Right renal cortex interstitium (tissue), 3 donors: ENCODE data around the gene UBE2E2. TPM values are rescaled to one million over a fixed set of nuclear protein-coding genes. Genes with fewer than 3 reads are reported as not detected.

Experiments
- DNase-seq, 3 donors: peaks; one replicate each; pipeline ENCODE4 v3.0.0-alpha.2; 2013; ENCODE audit warnings: low read depth in 3 of 3, low spot score in 2 of 3
- polyA plus RNA-seq, 3 donors: library from polyadenylated mRNA; unstranded; fragments of 120-200 nt; gene quantifications; one replicate each; pipeline ENCODE4 v1.2.1, GENCODE V29; 2013; ENCODE audit not compliant: insufficient read length in 3 of 3

Gene UBE2E2
- polyA plus RNA-seq, 3 donors = 54.3 to 71.0 (median 62.4) TPM

DNA sequence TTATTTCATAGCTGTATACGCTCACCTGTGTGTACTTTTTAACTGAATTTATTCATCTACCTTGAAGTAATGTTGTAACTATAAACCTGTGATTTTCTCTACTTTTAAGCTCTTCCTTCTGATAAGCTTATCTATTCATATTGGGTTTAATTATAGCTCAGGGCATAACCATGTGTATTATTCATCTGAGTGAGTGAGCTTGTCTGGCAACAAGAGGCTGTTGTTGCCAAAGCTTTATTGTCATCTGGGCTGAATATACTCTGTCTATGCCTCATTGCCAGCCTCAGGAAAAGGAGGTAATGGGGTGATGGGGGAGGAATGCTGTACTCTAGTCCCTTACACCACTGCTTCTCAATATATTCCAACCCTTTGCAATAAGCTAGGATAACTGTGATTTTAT lies 292.4 kb downstream of the UBE2E2 start:
- no peak for DNase-seq

DNA sequence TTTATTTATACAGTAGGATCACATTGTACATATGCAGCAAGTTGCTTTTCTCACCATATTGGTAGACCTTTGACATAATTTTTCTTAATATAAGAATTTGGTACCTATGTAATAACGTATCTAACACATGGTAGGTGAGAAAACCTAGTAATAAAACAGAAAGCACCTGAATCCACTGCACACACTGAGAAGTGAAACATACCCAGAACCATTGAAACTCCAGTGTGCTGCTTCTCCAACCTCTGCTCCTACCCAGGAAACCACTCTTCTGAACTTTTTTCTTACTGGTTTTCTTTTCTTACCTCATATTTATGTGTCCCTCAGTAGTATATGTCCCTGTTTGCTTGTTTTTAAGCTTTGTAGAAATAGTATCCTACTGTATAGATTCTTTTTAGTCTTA lies 293.0 kb downstream of the UBE2E2 start:
- no peak for DNase-seq

DNA sequence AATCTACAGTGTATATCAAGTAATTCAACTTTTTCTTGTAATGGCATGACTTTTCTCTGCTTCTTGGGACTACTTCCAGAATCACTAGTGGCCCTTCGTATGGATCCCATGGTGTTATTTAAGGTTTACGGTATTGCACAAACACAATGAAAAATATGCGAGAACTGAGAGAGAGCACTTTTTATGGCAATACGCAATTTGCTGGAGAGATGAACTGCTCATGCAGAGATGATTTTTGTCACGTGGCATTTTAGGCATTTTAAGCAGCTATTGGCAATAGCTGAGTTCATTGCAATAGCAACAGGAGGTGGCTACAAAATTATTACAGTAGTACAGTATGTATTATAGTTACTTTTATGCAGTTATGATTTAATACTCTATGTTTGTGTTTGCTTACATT lies 294.0 kb downstream of the UBE2E2 start:
- DNase-seq = no peak

DNA sequence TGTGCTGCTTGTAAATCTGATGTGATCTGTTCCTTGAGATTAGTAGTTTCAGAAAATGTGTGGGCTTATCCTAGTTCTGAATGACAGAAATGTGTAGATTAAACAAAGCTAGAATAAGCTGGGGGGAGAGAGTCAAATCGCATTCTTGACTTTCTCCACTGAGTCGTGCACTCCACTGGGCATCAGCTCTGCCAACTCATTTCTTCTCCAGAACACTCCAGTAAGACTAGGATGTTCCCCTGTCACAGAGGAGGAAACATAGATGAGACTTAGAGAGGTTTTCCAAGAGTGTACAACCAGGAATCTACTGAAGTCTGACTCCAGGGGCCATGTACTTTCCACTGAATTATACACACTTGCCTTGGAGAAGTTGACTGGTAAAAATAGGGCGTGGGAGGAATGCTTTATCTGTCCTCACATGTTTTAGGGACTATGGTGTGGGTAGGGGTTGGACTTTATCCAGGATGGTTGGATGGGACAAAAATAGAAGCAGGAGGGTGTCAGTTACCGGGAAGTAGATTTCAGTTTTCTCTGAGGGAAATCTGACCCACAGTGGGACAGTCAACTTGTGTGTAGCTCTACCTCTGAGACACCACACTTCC lies 298.2 kb downstream of the UBE2E2 start:
- DNase-seq = no peak

DNA sequence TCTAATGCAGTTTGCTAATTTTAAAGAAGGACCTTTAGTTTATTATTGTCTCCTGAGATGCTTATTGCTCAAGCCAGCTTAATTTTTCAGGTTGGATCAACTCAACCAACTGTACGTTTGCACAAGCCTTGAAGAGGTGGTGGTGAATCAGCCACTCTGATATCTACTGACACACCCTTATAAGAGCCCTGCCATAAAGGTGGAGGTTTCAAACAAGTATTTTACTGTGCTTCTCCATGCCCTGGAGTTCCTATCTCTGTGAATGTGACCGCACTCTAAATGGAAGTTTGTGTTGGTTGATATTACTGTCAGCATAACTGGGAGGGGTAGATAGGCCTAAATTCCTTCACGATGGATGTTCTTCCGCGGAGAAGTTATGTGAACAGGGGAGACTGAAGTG lies 305.3 kb downstream of the UBE2E2 start:
- DNase-seq = no peak

DNA sequence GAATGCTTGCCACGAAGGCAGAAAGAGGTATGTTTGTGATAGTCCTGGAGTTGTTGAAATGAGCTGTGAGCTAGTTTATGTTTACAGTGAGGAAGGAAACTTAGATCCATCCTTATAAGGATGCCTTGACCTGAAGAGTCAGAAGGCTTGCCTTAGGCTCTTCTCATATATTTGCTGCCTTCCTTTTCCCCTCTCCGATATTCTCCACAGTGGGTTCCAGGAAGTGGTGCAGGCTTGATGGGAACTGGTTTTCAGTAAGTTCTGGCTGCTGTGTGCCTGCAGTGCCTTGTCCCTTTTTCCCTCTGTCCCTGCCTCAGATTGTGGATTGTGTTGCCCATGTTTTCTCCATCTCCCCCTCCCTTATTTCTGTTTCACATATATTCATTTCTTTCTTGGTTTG lies 315.3 kb downstream of the UBE2E2 start:
- no peak for DNase-seq

DNA sequence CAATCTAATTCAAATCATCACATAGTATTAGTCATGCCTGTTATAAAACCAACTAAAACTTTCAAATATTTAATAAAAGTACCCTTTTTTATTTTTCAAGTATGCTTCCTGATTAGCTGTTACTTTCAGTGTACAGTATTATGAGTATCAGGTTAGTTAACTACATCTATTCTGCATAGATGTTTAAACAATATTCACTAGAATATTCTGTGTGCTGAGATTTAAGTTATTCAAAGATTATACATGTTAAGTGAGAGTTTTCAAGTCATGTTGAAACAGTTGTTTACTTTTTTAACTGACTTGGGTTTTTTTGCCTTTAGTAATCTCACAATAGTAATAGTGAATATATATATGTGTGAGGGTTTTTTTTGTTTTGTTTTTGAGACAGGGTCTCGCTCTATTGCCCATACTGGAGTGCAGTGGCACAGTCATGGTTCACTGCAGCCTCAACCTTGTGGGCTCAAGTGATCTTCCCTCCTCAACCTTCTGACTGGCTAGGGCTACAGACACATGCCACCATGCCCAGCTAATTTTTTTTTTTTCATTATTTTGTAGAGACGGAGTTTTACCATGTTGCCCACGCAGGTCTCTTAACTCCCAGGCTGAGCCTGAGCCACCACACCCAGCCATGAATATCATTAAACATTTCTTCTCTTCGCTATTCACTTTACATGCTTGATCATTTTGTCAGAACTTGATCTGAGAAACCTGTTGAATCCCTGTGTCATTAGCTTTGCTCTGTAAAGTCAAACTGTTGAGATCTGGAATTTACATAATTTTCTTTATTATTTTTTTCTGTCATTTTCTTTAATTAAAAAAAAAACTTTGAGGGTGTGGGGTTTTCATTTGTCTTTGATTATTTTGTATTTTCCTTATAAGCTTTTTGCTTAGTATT lies 316.4 kb downstream of the UBE2E2 start:
- no peak for DNase-seq

DNA sequence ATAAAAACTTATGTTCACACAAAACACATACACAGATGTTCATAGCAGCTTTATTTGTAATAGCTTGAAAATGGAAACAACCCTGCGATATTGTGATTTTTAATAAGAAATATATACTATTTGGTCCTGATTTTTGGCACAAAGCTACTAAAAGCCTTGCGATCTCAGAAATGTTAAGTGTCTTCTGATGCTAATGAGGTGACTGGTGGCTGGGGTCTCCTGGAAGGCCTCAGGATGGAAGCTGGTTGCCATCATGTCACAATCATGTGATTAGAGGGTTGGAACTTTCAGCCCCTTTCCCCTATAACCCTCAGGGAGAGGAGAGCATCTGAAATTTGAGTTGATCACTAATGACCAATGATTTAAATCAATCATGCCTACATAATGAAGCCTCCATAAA lies 324.2 kb downstream of the UBE2E2 start:
- no peak for DNase-seq

DNA sequence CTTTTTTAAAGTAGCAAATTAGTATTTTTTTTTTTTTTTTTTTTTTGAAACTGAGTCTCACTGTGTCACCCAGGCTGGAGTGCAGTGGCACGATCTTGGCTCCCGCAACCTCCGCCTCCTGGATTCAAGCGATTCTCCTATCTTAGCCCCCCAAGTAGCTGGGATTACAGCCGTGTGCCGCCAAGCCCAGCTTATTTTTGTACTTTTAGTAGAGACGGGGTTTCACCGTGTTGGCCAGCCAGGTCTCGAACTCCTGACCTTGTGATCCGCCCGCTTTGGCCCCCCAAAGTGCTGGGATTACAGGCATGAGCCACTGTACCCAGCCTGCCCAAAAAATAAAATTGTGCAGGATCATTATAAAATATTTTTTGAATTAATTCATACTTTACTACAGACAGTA lies 330.5 kb downstream of the UBE2E2 start:
- no peak for DNase-seq

DNA sequence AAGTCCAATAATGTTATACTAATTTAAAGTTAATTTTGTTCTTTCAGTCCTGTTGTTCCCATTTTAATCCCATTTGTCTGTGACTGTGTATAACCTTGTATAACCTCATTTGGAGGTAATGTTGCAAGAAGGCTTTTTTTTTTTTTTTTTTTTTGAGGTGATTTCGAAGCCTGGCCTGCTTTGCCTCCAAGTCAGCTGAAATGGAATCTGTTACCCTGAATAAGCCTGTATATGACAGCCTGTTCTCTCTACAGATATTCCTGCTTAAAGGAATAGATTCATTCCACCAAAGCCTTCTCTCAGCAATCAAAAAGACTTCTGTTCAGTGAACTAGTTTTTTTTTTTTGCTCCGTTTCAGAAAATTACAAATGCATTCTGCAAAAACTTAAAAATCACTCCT lies 330.9 kb downstream of the UBE2E2 start:
- DNase-seq = no peak

DNA sequence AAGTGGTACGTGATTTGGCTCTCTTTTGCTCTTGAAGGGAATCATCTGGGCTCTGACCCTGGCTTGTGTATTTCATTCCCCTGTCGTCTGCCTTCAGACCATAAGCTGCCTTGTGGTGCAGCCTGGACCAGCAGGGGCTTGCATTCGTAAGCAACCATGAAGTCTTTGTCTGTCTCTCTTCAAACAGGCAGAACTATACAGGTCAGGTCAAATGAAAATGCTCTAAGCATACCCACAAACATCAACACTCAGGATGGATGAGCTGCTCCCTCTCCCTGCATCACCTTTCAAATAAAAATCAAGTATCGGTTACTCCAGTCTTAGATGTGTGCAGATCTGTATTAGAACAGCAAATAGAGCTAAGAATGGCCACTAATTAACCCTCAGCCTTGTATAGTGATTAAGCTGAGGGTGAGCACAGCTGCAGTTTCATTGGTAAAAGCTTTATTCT lies 334.0 kb downstream of the UBE2E2 start:
- no peak for DNase-seq

DNA sequence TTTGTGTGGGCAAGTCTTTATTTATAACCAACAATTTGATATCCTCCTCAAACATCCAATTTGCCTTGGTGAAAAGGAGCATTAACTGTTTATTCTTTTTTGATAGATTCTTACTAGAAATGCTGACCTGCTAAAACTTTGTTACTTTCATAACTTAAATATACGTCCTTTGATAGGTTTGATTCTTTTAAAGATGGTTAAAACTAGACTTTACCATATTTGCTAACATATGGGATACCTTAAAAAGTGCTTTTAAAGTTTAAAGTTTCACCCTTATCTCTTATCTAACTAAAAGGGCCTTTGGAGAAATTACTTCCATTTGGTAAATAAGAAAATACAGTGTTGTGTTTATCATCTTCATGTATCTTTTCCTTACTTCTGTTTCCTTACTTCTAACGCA lies 336.1 kb downstream of the UBE2E2 start:
- no peak for DNase-seq

DNA sequence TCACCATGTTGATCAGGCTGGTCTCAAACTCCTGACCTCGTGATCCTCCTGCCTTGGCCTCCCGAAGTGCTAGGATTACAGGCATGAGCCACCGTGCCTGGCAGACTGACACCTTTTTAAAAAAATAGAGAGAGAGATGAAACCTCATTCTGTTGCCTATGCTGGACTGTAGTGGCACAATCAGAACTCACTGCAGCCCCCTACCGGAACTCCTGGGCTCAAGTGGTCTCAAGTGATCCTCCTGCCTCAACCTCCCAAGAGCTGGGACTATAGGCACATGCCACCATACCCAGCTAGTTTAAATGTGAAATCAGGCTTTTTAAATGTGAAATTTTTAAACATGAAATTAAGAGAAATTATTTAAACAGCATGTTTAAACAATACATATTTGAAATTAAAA lies 337.5 kb downstream of the UBE2E2 start:
- DNase-seq = no peak

DNA sequence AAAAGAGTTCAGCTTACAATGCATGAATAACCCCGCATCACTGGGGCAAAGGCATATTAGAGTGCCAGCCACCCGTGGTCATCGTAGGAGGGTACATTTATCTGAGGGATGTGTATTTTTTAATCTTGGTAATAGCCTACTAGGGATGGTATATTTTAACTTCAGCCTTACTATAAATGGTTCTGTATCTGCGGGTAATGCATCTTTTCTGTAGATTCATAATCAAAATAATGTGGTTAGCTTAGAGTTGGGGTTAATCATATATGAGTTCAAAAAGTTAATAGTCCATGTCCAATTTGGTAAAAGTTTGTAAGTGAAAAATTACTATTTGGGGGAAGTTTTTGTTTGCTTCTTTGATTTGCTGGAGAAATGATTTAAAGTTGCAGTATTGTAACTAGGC lies 339.0 kb downstream of the UBE2E2 start:
- no peak for DNase-seq

DNA sequence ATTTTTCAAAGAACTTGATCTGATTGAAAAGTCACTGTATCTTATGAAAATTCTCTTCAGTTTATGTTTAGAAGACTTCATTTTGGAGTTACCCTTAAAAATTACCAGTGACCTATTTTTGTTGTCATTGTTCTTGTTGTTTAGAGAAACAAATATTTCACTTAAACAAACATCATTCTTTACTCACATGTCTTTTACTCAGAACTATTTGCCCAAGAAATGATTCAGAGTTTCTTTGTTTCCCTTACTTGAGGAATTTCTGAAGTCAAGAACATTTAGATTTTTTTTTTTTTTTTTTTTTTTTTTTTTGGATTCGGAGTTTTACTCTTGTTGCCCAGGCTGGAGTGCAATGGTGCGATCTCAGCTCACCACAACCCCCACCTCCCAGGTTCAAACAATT lies 343.1 kb downstream of the UBE2E2 start:
- no peak for DNase-seq

DNA sequence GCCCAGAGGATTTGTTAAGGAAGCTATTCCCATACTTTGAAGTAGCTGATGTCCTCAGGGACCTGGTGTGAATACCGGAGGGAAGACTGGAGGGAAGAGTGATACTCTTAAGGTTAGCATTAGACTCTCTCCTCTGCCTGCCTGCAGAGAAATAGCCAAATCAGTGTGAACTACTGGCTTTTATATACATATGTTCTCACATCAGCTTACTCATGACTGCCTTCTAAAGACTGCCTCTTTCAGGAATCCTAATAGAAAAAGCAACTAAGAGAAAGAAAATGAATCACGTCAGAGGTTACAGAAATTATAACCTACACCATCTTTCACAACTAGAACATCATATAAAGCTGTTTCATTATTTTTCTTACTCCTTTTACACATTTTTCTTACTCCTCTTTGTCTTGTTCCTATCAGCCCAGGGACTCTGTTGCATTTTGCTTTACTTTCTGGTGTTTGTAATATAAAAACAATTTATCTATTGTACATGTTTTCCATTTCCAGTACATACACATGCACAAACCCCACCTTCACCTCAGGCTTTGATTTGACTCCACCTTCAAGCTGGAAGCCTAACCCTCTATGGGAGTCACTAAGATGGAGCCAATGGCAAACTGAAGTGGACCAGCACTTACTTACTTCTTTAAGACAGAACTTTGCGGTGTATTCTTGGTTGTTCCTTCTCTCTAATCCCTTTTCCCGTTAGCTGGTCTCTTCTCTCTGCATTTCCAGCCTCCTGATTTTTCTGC lies 345.0 kb downstream of the UBE2E2 start:
- no peak for DNase-seq

DNA sequence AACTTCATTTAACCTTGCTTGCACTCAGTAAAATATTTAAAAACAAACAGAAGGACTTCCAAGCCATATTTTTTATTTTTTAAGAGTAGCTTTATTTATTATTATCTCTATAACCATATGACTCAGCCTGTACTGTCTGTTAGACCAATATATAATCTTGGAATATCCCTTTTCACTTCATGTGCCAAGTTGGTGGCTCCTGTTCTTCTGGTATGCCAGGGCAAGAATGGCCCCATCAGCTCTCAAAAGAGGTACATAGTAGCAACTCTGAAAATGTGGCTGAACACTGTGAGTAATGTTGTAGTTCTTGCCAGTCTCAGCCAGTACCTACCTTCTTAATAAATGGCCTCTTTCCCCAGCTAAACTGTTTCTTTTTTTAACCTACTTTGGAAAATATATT lies 345.6 kb downstream of the UBE2E2 start:
- DNase-seq = no peak

DNA sequence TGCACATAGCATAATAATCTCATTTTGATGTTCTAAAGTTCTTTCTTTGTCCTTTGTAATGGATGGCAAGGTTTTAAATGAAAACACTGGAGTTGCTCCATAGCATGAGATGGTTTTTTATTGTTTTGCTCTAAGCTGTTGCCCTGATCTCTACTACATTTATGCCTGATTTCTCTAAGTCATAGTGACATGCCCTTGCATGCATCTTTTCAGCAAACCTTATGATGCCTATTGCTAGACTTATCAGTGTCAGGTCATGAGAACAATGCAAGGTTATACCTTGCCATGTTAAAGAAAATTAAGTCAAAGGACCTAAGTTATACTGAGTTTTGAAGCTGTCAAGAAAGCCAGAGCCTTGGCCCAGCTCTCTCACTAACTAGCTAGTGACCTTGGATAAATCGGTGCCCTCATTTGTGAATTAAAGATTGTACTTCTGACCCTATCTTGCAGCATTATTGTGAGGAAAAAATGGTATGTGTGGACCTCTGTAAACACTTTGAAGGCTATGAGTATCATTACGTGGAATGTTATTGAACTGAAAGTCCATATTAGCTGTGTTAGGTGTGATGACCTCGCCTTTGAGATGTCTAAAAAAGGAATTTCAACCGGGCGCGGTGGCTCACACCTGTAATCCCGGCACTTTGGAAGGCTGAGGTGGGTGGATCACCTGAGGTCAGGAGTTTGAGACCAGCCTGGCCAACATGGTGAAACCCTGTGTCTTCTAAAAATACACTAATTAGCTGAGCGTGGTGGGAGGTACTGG lies 346.2 kb downstream of the UBE2E2 start:
- no peak for DNase-seq

DNA sequence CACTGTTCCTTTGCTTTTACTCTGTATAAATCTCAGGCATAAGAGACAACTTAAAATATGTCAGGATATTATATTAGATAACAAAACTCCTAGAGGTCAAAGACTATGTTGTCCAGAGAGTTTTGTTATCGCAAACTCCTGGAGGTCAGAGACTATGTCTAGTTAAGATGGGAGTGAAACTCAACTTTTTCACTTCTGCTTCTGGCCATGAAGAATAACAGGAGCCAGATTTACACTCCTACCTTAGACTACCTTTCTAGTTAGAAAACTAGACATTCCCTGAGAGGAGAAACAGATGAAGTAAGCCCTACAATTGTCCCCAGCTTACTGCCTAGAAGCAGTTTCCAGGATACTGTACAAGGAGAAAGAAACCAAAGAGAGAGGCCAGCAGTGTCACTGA lies 347.3 kb downstream of the UBE2E2 start:
- no peak for DNase-seq

DNA sequence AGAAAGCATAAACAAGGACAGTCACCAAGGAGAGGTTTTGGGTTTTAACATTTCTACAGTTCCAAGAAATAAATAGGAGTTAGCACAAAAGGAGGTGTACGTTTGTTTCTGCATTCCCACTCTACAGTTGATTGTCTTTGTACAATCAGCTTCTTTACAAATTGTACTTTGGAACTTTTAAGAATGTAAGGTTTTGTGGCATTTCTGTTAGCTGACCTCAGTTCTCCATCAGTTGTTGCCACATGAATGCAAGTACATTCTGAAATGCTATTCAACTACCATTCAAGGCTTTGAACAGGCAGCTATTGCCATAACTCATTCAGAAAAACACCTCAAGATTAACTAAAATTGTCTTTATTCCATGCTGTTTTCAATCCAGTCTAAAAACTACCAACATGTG lies 349.4 kb downstream of the UBE2E2 start:
- DNase-seq = no peak

DNA sequence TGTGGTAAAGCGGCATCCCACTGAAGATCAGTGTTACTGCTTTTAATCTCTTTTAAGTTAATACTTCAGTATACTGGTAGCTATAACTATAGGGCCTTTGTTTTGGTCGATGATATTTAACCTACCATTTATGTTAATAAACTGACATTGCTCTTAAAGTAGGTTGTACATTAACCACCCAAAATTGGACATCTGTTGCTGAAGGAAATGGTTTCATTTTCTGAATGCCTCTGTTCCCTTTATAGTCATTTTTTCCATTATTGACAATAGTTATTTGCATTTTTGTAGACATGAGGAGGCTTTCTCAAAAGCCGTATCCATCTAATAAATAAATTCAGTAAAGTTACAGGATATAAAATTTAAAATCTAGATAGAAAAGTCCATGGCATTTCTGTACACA lies 350.2 kb downstream of the UBE2E2 start:
- DNase-seq = no peak
